ENCODE measurements around the gene SMCO4.

- TF ChIP-seq CTCF (IDR thresholded peaks at IDR 0.05): no peak
- TF ChIP-seq ZFX (IDR thresholded peaks at IDR 0.05; ENCODE audit: borderline replicate concordance): no peak
Observed at GRCh38 chr11:93520726-93521509, 22.3 kb downstream of the SMCO4 start.

Data from 22Rv1 (cell line).